PC-3 (cell line): ENCODE data around the gene CDH13.

Experiments used
- CTCF ChIP-seq: fragments of 300-600 bp; sonication (generic); conservative IDR thresholded peaks from 2 replicates; pipeline ENCODE4 v1.5.1; 2017; ENCODE audit warnings: antibody characterized with exemption, low read depth, mild to moderate bottlenecking, low read length
- EZH2 ChIP-seq: fragments of 300-600 bp; sonication (generic); IDR thresholded peaks from one replicate; pipeline ENCODE4 v1.6.1; 2017; ENCODE audit warnings: antibody characterized with exemption, mild to moderate bottlenecking, low read length; ENCODE audit not compliant: unreplicated experiment
- EZH2phosphoT487 ChIP-seq: fragments of 300-600 bp; sonication (generic); IDR thresholded peaks from 2 replicates; pipeline ENCODE4 v1.6.1; 2018; ENCODE audit warnings: mild to moderate bottlenecking, antibody characterized with exemption, low read length, borderline replicate concordance

DNA sequence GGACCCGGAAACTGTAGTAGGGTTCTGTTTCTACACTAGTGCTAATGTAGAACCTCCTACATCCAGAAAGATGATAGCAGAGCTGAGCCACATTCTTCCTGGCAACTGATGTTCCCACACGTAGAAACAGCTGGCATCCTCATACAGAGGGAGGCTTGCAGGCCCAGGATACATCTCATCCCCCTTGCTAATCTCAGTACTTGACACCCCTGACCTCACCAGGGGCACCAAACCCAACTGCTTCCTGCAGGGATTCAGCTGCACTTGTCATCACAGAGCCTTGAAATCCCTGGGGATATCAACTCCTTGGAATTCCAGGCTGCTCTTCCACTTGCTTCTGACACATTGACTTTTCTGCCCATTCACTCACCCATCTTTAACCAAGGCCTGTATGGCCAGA is 1105.8 kb downstream of the CDH13 start:
- TF ChIP-seq CTCF: no peak
- no peak for TF ChIP-seq EZH2
- no peak for TF ChIP-seq EZH2phosphoT487
